Activated CD4-positive, CD25-positive, alpha-beta regulatory T cell treated with anti-CD3 and anti-CD28 coated beads, Interleukin-2, amount 50 U/mL, for 16 hours (primary cell): Measurements from ENCODE around the gene CAMKK1.
A peak's percentile ranks its signal among the peaks of the same experiment; 100 is the strongest.
"Not testable (repeated sequence)": the region's sequence is repeated elsewhere in the genome, so short reads cannot be mapped to it uniquely, and the experiment has no call there.

Experiments
- DNase-seq: peaks from one replicate; pipeline ENCODE4 v3.0.0-alpha.2; 2020; ENCODE audit warnings: low read depth, low spot score

CAMKK1 gene

DNA sequence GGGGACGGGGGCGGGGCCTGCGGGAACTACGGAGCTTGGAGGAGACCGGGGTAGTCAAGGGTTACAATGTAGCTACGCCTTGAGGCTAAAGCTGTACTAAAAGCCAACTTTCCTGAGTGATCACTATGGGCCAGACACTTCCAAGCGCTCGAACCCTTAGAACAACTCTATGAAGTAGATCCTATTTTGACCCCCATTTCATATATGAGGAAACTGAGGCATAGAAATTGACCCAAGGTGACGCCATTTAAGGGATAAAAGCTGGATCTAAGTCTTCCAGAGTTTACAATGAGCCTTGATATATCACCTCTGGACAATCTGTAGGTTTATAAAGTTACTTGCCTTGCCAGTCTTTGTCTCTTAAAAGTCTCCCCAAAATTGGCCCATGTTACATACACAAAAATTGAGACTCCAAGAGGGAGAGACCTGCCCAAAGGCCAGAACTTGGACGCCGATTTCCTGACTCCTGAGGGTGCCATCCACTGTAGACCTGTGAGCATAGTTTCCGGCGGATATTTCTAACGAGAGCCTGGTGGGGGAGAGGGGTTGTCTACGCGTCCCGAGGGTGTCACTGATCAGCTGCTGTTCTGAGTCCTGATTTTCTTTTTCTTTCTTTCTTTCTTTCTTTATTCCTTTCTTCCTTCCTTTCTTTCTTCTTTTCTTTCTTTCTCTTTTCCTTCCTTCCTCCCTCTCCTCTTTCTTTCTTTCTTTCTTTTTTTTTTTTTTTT lies 46.3 kb downstream of the CAMKK1 start:
- DNase-seq, result no peak

DNA sequence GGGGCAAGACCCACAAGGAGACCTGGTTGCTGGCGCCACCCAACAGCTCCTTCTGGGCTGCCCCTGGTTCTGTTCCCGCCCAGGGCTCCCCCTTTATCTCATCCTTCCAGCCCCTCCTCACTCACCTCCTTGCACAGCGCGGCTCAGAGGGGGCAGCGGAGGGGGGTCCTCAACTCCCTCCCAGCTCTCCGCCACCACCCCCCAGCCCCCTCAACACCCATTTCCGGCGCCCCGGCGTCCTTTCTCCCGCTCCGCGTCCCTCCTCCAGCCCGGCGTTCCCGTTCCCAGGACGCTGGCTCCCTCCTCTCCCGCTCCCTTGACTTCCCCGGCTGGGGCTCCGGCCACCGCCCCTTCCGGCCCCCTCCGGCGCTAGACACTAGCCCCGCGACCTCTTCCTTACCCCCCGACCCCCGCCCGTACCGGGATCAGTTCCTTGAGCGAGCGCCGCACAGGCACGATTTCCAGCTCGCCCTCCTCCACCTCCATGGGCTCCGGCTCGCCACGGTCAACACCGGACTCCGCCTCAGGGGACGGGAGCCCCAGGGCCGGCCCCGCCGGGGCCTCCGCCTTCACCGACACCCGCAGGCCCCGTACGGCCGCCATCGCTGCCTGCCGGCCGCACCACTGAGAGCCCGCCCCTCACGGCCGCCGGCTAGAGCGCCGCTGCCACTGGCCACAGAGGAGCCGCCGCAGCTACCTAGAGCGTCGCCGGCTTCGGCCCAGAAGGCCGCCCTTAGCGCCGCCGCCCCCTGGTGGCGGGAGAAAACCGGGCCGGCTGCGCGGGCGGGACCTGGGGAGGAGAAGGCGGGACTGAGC lies 47.0 kb downstream of the CAMKK1 start, which contains the start of gene NCBP3:
TSS of gene NCBP3 (minus strand) at position 626 of the 816 bp plus-strand sequence. CDS start at position 603, 23 bp downstream.
- DNase-seq, result peak; percentile 87

DNA sequence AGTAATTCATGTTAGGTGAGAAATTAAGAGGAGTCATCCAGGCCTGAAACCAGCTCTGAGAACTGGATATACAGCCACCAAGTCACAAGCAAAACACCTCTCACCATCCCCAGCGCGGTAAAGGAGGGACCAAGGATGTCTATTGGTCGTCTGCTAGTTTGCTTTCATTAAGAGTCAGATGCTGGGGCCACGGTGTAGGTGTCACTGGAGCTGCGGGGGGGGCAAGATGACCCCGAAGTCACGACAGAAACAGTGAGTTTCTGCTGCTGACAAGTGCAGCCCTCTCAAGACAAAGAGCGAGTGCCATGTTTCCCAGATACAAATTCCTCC lies 47.6 kb downstream of the CAMKK1 start:
- no peak for DNase-seq

DNA sequence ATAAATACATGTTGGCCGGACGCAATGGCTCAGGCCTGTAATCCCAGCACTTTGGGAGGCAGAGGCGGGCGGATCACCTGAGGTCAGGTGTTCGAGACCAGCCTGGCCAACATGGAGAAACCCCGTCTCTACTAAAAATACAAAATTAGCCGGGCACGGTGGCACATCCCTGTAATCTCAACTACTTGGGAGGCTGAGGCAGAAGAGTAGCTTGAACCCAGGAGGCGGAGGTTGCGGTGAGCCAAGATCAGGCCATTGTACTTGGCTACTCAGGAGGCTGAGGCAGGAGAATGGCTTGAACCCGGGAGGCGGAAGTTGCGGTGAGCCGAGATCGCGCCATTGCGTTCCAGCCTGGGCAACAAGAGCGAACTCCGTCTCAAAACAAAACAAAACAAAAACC lies 48.3 kb downstream of the CAMKK1 start:
- DNase-seq, result not testable (repeated sequence)

DNA sequence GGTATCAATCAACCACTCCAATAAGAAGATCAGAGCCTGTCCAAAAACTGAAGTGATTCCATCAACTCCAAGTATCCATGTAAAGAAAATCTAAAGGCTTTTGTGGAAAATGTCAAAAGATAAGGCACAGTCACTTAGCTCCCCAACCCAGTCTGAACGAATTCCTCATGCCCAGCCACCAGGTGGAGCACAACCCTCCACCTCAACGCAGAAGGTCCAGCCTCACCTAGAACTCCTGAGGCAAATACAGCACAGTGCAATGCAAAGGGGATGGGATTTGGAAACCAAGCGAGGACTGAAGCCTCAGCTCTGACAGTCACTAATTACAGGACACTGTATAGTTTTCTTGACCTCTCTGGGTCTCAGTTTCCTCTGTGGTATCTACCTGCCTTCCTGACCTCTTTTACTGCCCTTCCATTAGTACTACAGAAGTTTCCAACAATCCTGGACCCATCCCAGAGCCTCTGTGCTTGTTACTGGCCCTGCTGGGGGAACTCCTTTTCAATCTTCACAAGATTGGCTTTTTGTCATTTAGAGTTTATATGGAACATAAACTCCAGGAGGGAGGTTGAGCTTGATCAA lies 48.8 kb downstream of the CAMKK1 start:
- peak; percentile 11 for DNase-seq

DNA sequence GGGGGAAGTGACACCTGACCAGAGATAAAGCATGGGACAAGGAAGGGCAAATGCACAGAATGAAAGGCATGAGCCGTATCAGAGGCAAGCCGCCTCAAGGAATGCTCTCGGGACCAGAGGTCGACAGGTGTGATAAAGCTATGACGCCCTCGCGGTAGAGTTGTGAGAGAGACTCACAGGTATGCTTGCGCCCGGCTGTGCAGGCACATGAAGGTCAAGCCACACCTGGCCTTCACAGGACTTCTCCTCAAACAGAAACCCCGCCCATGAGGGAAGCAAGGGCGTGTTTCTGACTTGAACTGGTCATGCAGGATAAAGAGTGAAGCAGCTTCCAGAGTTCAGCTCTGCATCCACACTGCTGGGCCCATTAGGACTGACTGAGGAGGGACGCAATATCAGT lies 54.6 kb downstream of the CAMKK1 start:
- DNase-seq, result no peak

DNA sequence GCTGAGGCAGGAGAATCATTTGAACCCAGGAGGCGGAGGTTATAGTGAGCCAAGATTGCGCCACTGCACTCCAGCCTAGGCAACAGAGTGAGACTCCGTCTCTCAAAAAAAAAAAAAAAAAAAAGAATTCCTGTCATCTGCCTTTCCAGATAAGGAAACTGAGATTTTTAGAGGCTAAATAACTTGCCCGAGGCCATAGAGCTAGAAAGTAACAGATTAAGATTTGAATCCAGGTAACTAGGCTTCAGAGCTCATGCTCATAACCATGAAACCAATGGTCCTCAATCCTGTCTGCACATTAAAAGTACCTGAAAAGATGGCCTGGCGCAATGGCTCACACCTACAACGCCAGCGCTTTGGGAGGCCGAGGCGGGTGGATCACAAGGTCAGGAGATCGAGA lies 56.3 kb downstream of the CAMKK1 start:
- no peak for DNase-seq

DNA sequence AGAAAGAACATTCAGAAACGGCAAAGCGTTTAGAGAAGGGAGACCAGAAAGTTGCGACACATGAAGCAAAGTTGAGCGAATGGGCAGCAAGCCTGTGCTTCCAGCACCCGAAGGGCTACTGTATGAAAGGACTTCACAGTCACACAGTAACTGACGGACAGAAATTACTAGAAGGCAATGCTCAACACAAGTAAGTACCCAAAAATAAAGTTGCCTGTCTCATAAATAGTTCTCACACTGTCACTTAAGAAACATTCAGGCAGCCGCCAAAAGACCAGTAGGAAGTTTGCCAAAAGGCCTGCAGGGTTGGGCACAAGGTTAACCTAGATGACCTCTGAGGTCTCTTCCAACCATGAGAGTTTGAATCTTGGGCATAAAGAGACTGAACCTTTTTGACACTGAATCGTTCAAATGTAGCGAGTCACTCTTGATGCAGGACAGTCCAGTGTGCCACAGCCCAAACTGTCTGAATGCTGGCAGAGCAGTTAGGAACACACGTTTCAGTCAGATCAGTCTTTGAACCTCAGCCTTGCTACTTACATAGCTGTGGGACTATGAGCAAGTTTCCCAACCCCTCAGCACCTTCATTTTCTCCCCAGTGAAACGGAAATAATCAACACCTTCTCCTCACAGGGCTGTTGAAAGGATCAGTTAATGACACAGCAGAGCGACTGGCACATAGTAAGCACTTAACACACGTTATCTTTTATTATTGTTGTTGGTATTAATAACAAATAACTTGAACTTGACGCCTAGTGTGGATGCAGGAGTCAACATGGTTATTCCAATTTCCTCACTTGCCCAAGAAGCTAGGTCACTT lies 57.2 kb downstream of the CAMKK1 start:
- DNase-seq, result no peak

DNA sequence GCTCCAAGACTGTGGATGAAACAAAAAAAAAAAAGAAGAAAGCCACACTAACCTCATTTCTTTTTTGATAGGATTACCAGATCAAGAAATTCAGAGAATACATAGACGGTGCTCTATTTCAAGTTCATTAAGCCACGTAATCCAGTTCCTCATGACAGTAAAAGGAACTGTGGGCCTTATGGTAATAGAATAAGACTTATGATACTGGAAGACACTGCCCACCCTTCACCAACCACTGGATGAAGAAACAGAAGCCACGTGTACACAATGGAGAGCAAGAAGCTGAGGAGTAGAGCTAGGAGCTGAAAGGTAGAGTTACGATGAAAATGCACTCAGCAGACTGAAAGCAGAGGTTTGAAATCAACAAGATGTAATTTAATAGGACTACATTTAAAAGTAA lies 58.0 kb downstream of the CAMKK1 start:
- no peak for DNase-seq

DNA sequence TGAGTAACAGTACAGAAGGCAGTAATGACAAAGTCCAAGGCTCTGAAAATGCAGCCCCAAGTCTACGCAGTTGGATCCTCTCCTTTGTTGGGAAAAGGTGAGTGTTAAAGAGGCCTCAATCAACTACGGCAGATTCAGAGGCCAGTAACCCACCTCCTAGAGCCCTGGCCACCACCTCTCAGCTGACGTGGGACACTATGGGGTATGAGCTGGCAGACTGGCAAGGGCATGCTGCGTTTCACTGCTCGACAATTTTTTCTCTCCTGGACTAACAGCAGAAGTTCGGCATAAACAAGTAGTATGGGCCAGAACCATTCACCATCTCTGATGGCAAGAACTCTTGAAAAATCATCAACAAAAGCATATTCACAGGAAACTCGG lies 64.0 kb downstream of the CAMKK1 start:
- DNase-seq, result no peak

DNA sequence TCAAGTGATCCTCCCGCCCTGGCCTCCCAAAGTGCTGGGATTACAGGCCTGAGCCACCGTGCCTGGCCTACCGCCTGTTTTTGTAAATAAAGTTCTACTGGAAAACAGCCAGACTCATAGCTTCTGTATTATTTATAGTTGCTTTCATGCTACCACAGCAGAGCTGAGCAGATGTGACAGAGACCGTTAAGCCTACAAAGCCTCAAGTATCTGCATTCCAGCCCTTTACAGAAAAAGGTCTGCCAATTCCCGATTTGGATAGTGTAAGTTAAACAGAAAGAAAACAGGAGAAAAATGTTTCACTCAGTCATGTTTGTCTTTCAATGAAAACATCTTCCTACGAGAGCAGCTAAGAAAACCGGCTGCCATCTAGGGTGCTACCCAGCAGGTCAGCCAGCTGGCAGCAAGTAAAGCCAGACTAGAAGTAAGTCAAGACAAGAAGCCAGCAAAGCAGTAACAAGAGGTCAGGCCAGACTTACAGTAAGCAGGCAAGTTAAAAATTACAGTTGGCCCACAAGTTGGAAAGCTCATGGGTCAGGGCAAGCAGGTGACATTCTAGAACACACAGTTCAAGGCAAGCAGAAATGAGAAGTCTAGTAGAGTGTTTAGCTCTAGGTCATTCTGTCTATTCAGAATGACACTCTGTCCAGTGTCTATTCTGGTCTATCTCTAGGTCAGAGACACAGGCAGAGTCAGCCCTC lies 64.6 kb downstream of the CAMKK1 start:
- DNase-seq, result no peak

DNA sequence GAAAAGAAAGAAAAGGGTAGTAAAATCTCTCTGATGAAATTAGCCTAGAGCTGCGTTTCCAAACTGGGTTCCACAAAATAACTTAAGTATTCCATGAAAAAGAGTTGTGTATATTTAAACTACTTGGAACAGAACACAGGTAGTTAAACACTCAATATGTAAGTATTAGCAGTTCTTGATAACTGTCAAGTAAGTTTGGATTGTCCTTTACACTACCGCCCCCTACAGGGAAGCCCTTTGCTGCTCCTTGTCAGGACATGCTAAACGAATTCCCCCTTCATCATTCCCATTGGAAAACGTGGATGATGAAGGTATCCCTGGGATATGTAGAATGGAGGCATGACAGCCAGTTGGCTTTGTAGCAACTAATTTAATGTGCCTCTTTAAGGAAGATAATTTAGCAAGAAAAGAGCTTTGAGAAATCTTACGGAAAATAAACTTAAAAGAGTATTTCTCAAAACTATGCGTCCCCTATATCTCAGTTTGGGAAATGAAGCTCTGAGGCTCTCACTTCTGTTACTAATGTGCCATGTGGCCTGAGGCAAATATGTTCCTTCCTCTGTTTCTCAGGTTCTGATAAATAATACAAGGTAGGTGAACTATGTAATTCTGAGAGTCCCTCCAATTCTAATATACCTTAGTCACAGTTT lies 65.6 kb downstream of the CAMKK1 start:
- DNase-seq, result peak; percentile 54

DNA sequence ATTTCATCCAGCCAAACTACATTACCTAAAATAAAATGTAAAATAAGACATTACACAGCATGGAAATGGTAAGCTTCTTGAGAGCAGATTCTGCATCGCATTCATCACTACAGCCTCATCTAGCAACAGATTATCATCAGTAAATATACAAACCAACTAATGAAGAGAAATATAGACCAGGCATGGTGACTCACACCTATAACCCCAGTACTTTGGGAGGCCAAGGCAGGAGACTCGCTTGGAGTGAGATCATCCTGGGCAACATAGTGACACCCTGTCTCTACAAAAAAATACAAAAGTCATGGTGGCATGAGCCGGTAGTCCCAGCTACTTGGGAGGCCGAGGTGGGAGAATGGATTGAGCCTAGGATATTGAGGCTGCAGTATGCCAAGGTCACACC lies 66.7 kb downstream of the CAMKK1 start:
- DNase-seq, result no peak

DNA sequence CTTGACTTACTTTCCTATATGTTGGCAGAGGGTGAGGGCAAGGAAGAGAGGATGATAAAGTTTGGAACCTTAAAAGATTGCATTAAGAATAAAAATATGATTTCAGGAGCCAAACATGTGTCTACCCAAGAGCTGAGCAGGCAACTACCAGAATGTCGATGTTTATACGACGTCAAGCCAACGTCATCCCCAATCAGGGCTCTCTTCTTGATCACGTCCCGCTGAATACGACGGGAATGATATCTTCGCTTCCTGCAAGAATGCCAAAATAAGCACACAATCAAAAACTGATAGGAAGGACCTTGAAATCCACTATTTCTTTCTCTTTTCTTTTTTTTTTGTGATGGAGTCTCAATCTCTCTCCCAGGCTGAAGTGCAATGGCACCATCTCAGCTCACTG lies 71.8 kb downstream of the CAMKK1 start:
- no peak for DNase-seq

DNA sequence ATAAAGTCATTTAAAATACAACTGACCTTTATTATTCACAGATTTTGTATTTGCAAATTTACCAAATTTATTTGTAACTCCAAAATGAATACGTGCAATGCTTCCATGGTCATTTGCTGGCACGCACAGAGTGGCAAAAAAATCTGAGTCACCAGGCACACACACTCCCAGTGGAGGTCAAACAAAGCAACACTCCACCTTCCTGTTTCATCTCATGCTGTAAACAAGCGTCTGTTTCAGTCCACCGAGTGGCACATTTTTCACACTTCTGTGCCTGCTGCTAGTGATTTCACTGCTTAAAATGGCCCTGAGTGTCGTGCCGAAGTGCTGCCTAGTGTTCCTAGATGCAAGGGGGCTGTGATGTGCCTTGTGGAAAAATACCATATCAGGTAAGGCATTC lies 74.1 kb downstream of the CAMKK1 start:
- no peak for DNase-seq

DNA sequence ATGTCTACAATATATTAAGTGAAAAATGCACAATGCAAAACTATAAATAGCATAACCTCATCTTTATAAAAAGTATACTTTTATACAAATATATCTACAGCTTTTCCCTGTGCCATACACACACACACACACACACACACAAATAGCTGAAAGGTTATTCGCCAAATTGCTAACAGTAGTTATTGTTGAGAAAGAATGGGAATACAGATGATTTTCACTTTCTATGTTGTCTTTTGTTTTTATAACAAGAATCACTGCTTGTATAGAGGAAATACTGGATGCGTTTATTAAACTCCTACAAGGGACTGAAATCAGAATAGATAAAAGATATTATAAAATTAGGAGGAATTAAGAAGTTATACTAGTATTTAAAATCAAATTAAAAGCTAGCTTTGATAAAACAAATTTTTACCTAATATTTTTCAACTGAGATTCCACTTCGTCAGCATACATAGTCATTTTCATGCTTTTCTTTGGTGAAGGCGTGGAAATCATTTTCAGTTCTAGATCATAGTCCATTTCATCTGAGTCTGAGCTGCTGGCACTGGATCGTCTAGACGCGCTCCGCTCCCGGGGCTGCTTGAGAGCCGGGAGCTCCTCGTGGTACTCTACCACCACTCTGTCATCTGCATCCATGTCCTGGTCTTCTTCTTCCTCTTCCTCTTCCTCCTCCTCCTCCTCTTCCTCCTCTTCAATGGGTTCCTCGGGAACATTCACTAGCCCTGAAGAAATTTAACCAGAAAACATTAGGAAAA lies 74.8 kb downstream of the CAMKK1 start:
- no peak for DNase-seq

DNA sequence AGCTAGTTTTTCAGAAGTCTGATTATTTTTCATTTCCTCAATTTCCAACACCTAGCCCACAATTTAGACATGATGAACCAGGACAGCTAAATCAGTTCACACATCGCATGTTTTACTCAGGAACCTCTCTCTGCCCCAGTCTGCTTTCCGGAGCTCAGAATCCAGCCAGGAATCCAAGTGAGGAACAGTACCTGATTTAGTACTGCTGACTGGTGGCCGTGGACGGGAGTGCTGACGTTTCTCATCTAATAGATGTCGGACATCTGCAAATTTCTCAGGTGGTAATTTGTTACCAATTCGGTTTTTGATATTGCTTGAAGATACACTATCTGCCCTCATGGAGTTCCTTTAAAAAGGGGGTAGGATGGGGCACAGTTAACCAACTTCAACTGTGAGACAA lies 76.9 kb downstream of the CAMKK1 start:
- DNase-seq, result no peak

DNA sequence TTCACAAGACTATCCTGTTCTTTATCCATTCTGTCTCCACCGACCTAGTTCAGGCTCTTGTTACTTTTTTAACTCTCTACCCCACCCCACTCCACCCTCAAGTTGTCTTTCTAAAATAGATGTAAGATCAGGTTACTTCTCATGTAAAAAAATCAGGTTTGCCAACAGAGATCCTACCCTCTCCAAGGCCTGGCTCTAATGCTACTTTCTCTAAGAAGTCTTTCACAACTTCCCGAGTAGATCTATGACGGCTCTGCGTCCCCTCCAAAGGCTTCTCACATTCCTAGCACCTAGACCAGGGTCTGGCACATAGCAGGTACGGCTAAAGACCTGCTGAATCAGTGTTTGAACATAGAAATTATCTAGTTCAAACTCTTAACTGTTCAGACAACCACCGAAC lies 77.7 kb downstream of the CAMKK1 start:
- no peak for DNase-seq

DNA sequence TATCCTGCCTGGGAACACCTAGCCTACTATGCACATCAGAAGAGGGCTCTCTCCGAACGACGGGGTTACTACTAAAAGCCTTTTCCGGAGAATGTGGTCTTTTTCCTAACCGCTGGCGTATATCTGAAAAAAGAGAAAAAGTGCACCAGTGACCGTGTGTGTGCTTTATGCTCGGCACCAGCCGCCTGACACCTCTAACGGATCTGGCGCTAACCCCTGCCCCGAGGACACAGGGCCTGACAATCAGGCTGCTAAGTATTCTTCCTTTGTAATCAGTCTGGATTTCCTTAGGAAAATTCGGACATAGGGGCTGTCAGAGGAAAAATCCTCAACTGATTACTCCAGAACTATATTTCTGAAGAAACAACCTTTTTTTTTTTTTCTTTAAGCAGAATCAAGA lies 78.5 kb downstream of the CAMKK1 start:
- no peak for DNase-seq

DNA sequence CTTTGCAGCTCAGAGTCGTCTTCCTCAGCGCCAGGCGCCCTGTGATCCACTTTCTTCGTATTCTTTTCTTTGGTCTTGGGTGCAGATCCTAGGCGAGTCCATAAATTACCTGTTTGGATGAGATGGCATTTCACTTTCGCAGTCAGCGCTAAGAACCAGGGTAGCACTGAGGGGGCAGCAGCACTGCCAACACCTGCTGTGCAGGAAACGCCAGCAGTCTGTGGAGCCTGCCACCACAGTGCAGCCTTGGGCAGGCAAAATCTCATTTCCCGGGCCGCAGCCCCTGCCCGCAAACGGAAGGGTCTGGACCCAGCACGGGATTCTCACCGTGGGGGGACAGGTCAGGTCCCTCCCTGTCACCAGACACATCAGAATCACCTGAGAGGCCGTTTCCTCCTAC lies 79.7 kb downstream of the CAMKK1 start:
- no peak for DNase-seq
